Measurements from ENCODE around the gene GCC1. TPM values are rescaled to one million over a fixed set of nuclear protein-coding genes. Genes with fewer than 3 reads are reported as not detected.

Gene GCC1
- total and polyA plus RNA-seq, 7 donors = 7.2 to 19.2 (median 12.2) TPM

GRCh38 chr7:127625331-127625730 is 39.9 kb upstream of the GCC1 start:
- Histone ChIP-seq H3K36me3 (no peaks in the 10 kb centered on the region), H3K27ac (no peak overlapping the region), H3K4me1 (no peaks in the 10 kb centered on the region), H3K27me3 (peaks cover 0 to 6% (median 2%) of the 10 kb centered on the region in 3 donors), H3K9me3 (no peaks in the 10 kb centered on the region), H3K4me3 (no peak overlapping the region)
- no peak for DNase-seq
- intact Hi-C loops (cut with DNase I) = no loop called here
- no peak for TF ChIP-seq CTCF (IDR thresholded peaks at IDR 0.05)
- no peak for TF ChIP-seq POLR2AphosphoS5 (IDR thresholded peaks at IDR 0.05)
- TF ChIP-seq POLR2A (IDR thresholded peaks at IDR 0.05) = no peak
- no peak for TF ChIP-seq EP300 (IDR thresholded peaks at IDR 0.05)

- no peaks in the 10 kb centered on the region for H3K36me3 ChIP-seq
- H3K27me3 ChIP-seq = peaks cover 0 to 43% (median 26%) of the 10 kb centered on the region in 3 donors
- H3K4me1 ChIP-seq = no peaks in the 10 kb centered on the region
- no peak for TF ChIP-seq CTCF (IDR thresholded peaks at IDR 0.05)
- no peak for TF ChIP-seq POLR2A (IDR thresholded peaks at IDR 0.05)
- TF ChIP-seq EP300 (IDR thresholded peaks at IDR 0.05) = no peak
- TF ChIP-seq POLR2AphosphoS5 (IDR thresholded peaks at IDR 0.05) = no peak
- no peaks in the 10 kb centered on the region for H3K9me3 ChIP-seq
- H3K27ac ChIP-seq = no peak overlapping the region
- DNase-seq = no peak
- WGBS, 2 donors = 5 to 10% methylated on average over 24 of the region's 24 CpGs
- no peak overlapping the region for H3K4me3 ChIP-seq
- intact Hi-C loops (cut with DNase I) = no loop called here
Measured at GRCh38 chr7:127620406-127621233, 35.2 kb upstream of the GCC1 start.

- 6 to 12% methylated on average over 27 of the region's 27 CpGs for WGBS, 2 donors
- Histone ChIP-seq H3K27ac (no peak overlapping the region), H3K36me3 (no peaks in the 10 kb centered on the region), H3K27me3 (peaks cover 0 to 50% (median 26%) of the 10 kb centered on the region in 3 donors), H3K4me1 (no peaks in the 10 kb centered on the region), H3K4me3 (no peak overlapping the region), H3K9me3 (no peaks in the 10 kb centered on the region)
- intact Hi-C loops (cut with DNase I) = no loop called here
- DNase-seq = no peak
- TF ChIP-seq POLR2A (IDR thresholded peaks at IDR 0.05) (no peak), EP300 (IDR thresholded peaks at IDR 0.05) (no peak), POLR2AphosphoS5 (IDR thresholded peaks at IDR 0.05) (no peak), CTCF (IDR thresholded peaks at IDR 0.05) (no peak)
Measured at GRCh38 chr7:127619681-127620405, 34.4 kb upstream of the GCC1 start.

GRCh38 chr7:127618775-127619174 is 33.4 kb upstream of the GCC1 start:
- H3K4me3 ChIP-seq = no peak overlapping the region
- WGBS, 2 donors = 57 to 77% methylated on average over 1 of the region's 1 CpG
- peaks cover 0 to 53% (median 26%) of the 10 kb centered on the region in 3 donors for H3K27me3 ChIP-seq
- no peak for TF ChIP-seq EP300 (IDR thresholded peaks at IDR 0.05)
- H3K9me3 ChIP-seq = no peaks in the 10 kb centered on the region
- no peaks in the 10 kb centered on the region for H3K4me1 ChIP-seq
- DNase-seq = no peak
- H3K36me3 ChIP-seq = no peaks in the 10 kb centered on the region
- intact Hi-C loops (cut with DNase I) = no loop called here
- H3K27ac ChIP-seq = no peak overlapping the region

GRCh38 chr7:127618042-127618441 is 32.6 kb upstream of the GCC1 start, which contains the start of gene PAX4:
TSS of gene PAX4 (minus strand) at chr7:127618142. CDS start at chr7:127615928, 2,214 bp downstream.
- H3K27me3 ChIP-seq = peaks cover 0 to 52% (median 26%) of the 10 kb centered on the region in 3 donors
- intact Hi-C loops (cut with DNase I) = no loop called here
- 52 to 56% methylated on average over 2 of the region's 2 CpGs for WGBS, 2 donors
- no peak within 1 kb of the TSS for H3K27ac ChIP-seq
- H3K36me3 ChIP-seq = no peaks in the 10 kb centered on the region
- H3K4me1 ChIP-seq = no peaks in the 10 kb centered on the region
- no peaks in the 10 kb centered on the region for H3K9me3 ChIP-seq
- TF ChIP-seq POLR2A (IDR thresholded peaks at IDR 0.05) (no peak), CTCF (IDR thresholded peaks at IDR 0.05) (no peak), EP300 (IDR thresholded peaks at IDR 0.05) (no peak), POLR2AphosphoS5 (IDR thresholded peaks at IDR 0.05) (no peak)
- no peak for DNase-seq
- no peak within 1 kb of the TSS for H3K4me3 ChIP-seq

Data from sigmoid colon (tissue), 7 donors.